Stimulated activated memory B cell treated with anti-CD40 and anti-IgM and Interleukin-4, amounts not matched to agents 10 μg/mL and 1 μg/mL and 100 μg/mL, for 72 hours (primary cell): ENCODE results near the gene BAAT.

Experiments
- ATAC-seq: fragments of 150-1000 bp; cut with Tn5 transposase; 2 replicates; pipeline ENCODE4 v1.10.0; 2021
- H3K27ac Mint-ChIP-seq: one replicate; pipeline ENCODE4 v1.8.0; 2022; ENCODE audit warnings: mild to moderate bottlenecking, mixed read lengths
- H3K27me3 Mint-ChIP-seq: one replicate; pipeline ENCODE4 v1.8.0; 2022; ENCODE audit warnings: mixed read lengths
- H3K36me3 Mint-ChIP-seq: one replicate; pipeline ENCODE4 v1.8.0; 2022; ENCODE audit warnings: mixed read lengths
- H3K4me1 Mint-ChIP-seq: one replicate; pipeline ENCODE4 v1.8.0; 2022; ENCODE audit warnings: mixed read lengths
- H3K4me3 Mint-ChIP-seq: one replicate; pipeline ENCODE4 v1.8.0; 2022; ENCODE audit warnings: mild to moderate bottlenecking, moderate library complexity, mixed read lengths
- H3K9me3 Mint-ChIP-seq: one replicate; pipeline ENCODE4 v1.8.0; 2022; ENCODE audit warnings: mixed read lengths

Gene BAAT

GRCh38 chr9:101325053-101325452 is 59.8 kb downstream of the BAAT start:
- Mint-ChIP-seq H3K27me3 (peaks cover 20% of the 10 kb centered on the region), H3K36me3 (no peaks in the 10 kb centered on the region), H3K27ac (no peak overlapping the region), H3K4me1 (no peaks in the 10 kb centered on the region), H3K4me3 (no peak overlapping the region), H3K9me3 (peaks cover 3% of the 10 kb centered on the region)
- no peak for ATAC-seq

GRCh38 chr9:101324245-101324804 is 60.5 kb downstream of the BAAT start:
- peaks cover 3% of the 10 kb centered on the region for H3K9me3 Mint-ChIP-seq

GRCh38 chr9:101323129-101323528 is 61.7 kb downstream of the BAAT start:
- H3K4me3 Mint-ChIP-seq = no peak overlapping the region
- peaks cover 3% of the 10 kb centered on the region for H3K9me3 Mint-ChIP-seq
- no peak overlapping the region for H3K27ac Mint-ChIP-seq
- H3K27me3 Mint-ChIP-seq = peaks cover 19% of the 10 kb centered on the region
- ATAC-seq = no peak
- no peaks in the 10 kb centered on the region for H3K36me3 Mint-ChIP-seq
- no peaks in the 10 kb centered on the region for H3K4me1 Mint-ChIP-seq

More at GRCh38 chr9:101324245-101324804, 60.5 kb downstream of the BAAT start:
- no peak for ATAC-seq
- Mint-ChIP-seq H3K4me3 (no peak overlapping the region), H3K27ac (no peak overlapping the region), H3K36me3 (no peaks in the 10 kb centered on the region), H3K27me3 (peaks cover 19% of the 10 kb centered on the region), H3K4me1 (no peaks in the 10 kb centered on the region)

- ATAC-seq = no peak
Measured at GRCh38 chr9:101317735-101318134, 67.1 kb downstream of the BAAT start.

GRCh38 chr9:101315112-101315450 is 69.7 kb downstream of the BAAT start:
- H3K9me3 Mint-ChIP-seq = no peaks in the 10 kb centered on the region

More at GRCh38 chr9:101317735-101318134, 67.1 kb downstream of the BAAT start:
- peaks cover 9% of the 10 kb centered on the region for H3K27me3 Mint-ChIP-seq
- no peak overlapping the region for H3K4me3 Mint-ChIP-seq
- no peaks in the 10 kb centered on the region for H3K9me3 Mint-ChIP-seq
- H3K36me3 Mint-ChIP-seq = no peaks in the 10 kb centered on the region
- H3K4me1 Mint-ChIP-seq = no peaks in the 10 kb centered on the region
- H3K27ac Mint-ChIP-seq = no peak overlapping the region

GRCh38 chr9:101312661-101313060 is 72.1 kb downstream of the BAAT start:
- ATAC-seq = no peak
- no peaks in the 10 kb centered on the region for H3K27me3 Mint-ChIP-seq
- no peak overlapping the region for H3K27ac Mint-ChIP-seq
- no peaks in the 10 kb centered on the region for H3K4me1 Mint-ChIP-seq
- no peak overlapping the region for H3K4me3 Mint-ChIP-seq
- H3K36me3 Mint-ChIP-seq = no peaks in the 10 kb centered on the region
- no peaks in the 10 kb centered on the region for H3K9me3 Mint-ChIP-seq

More at GRCh38 chr9:101315112-101315450, 69.7 kb downstream of the BAAT start:
- Mint-ChIP-seq H3K4me1 (no peaks in the 10 kb centered on the region), H3K4me3 (no peak overlapping the region), H3K27me3 (no peaks in the 10 kb centered on the region), H3K27ac (no peak overlapping the region), H3K36me3 (no peaks in the 10 kb centered on the region)
- ATAC-seq = no peak

- H3K9me3 Mint-ChIP-seq = no peaks in the 10 kb centered on the region
- H3K27ac Mint-ChIP-seq = no peak overlapping the region
- H3K4me1 Mint-ChIP-seq = no peaks in the 10 kb centered on the region
- no peaks in the 10 kb centered on the region for H3K27me3 Mint-ChIP-seq
- H3K36me3 Mint-ChIP-seq = no peaks in the 10 kb centered on the region
- no peak overlapping the region for H3K4me3 Mint-ChIP-seq
- no peak for ATAC-seq
Measured at GRCh38 chr9:101311758-101312420, 72.9 kb downstream of the BAAT start.

GRCh38 chr9:101311191-101311590 is 73.6 kb downstream of the BAAT start:
- no peaks in the 10 kb centered on the region for H3K9me3 Mint-ChIP-seq
- H3K4me1 Mint-ChIP-seq = no peaks in the 10 kb centered on the region
- no peak overlapping the region for H3K4me3 Mint-ChIP-seq
- H3K27ac Mint-ChIP-seq = no peak overlapping the region
- peaks cover 4% of the 10 kb centered on the region for H3K27me3 Mint-ChIP-seq
- H3K36me3 Mint-ChIP-seq = no peaks in the 10 kb centered on the region
- no peak for ATAC-seq
